Measurements from ENCODE around the gene COA8.

- TF ChIP-seq CTCF (IDR thresholded peaks at IDR 0.05): no peak
- TF ChIP-seq POLR2A (IDR thresholded peaks at IDR 0.05): no peak
Measured at GRCh38 chr14:103523575-103523954, 39.2 kb upstream of the COA8 start.
